ENCODE results near the gene MMP20.

MMP20 gene

GRCh38 chr11:102604875-102605274 is 20.3 kb downstream of the MMP20 start:
- peaks cover 17% of the 10 kb centered on the region for H3K4me1 ChIP-seq (ENCODE audit: control insufficient read depth, low read depth, low read length)
- no peaks in the 10 kb centered on the region for H3K27me3 ChIP-seq (ENCODE audit: control insufficient read depth, insufficient read depth, low read length)
- no peaks in the 10 kb centered on the region for H3K36me3 ChIP-seq (ENCODE audit: control insufficient read depth, low read depth, low read length)
- H3K9ac ChIP-seq (ENCODE audit: low read length) = no peak overlapping the region
- H3K4me3 ChIP-seq (ENCODE audit: low read length) = no peak overlapping the region
- H3K27ac ChIP-seq (ENCODE audit: low read length) = no peak overlapping the region
- H3K9me3 ChIP-seq (ENCODE audit: control insufficient read depth, low read depth, low read length) = no peaks in the 10 kb centered on the region

- Histone ChIP-seq H3K27ac (ENCODE audit: low read length) (no peak overlapping the region), H3K4me1 (ENCODE audit: control insufficient read depth, low read depth, low read length) (peaks cover 17% of the 10 kb centered on the region), H3K27me3 (ENCODE audit: control insufficient read depth, insufficient read depth, low read length) (no peaks in the 10 kb centered on the region), H3K9me3 (ENCODE audit: control insufficient read depth, low read depth, low read length) (no peaks in the 10 kb centered on the region), H3K36me3 (ENCODE audit: control insufficient read depth, low read depth, low read length) (no peaks in the 10 kb centered on the region), H3K4me3 (ENCODE audit: low read length) (no peak overlapping the region), H3K9ac (ENCODE audit: low read length) (no peak overlapping the region)
Observed at GRCh38 chr11:102604011-102604410, 21.1 kb downstream of the MMP20 start.

- Histone ChIP-seq H3K27ac (ENCODE audit: low read length) (no peak overlapping the region), H3K36me3 (ENCODE audit: control insufficient read depth, low read depth, low read length) (no peaks in the 10 kb centered on the region), H3K4me1 (ENCODE audit: control insufficient read depth, low read depth, low read length) (peaks cover 17% of the 10 kb centered on the region), H3K4me3 (ENCODE audit: low read length) (no peak overlapping the region), H3K9ac (ENCODE audit: low read length) (no peak overlapping the region), H3K27me3 (ENCODE audit: control insufficient read depth, insufficient read depth, low read length) (no peaks in the 10 kb centered on the region), H3K9me3 (ENCODE audit: control insufficient read depth, low read depth, low read length) (no peaks in the 10 kb centered on the region)
Observed at GRCh38 chr11:102603576-102603975, 21.6 kb downstream of the MMP20 start.

- no peak overlapping the region for H3K9ac ChIP-seq (ENCODE audit: low read length)
- no peak overlapping the region for H3K4me3 ChIP-seq (ENCODE audit: low read length)
- no peak overlapping the region for H3K27ac ChIP-seq (ENCODE audit: low read length)
- no peaks in the 10 kb centered on the region for H3K36me3 ChIP-seq (ENCODE audit: control insufficient read depth, low read depth, low read length)
- no peaks in the 10 kb centered on the region for H3K9me3 ChIP-seq (ENCODE audit: control insufficient read depth, low read depth, low read length)
- H3K4me1 ChIP-seq (ENCODE audit: control insufficient read depth, low read depth, low read length) = peaks cover 17% of the 10 kb centered on the region
- H3K27me3 ChIP-seq (ENCODE audit: control insufficient read depth, insufficient read depth, low read length) = no peaks in the 10 kb centered on the region
Observed at GRCh38 chr11:102603091-102603490, 22.0 kb downstream of the MMP20 start.

- Histone ChIP-seq H3K9ac (ENCODE audit: low read length) (no peak overlapping the region), H3K9me3 (ENCODE audit: control insufficient read depth, low read depth, low read length) (no peaks in the 10 kb centered on the region), H3K4me3 (ENCODE audit: low read length) (no peak overlapping the region), H3K4me1 (ENCODE audit: control insufficient read depth, low read depth, low read length) (peaks cover 17% of the 10 kb centered on the region), H3K27me3 (ENCODE audit: control insufficient read depth, insufficient read depth, low read length) (no peaks in the 10 kb centered on the region), H3K36me3 (ENCODE audit: control insufficient read depth, low read depth, low read length) (no peaks in the 10 kb centered on the region), H3K27ac (ENCODE audit: low read length) (no peak overlapping the region)
Observed at GRCh38 chr11:102600666-102601065, 24.5 kb downstream of the MMP20 start.

- Histone ChIP-seq H3K36me3 (ENCODE audit: control insufficient read depth, low read depth, low read length) (no peaks in the 10 kb centered on the region), H3K9me3 (ENCODE audit: control insufficient read depth, low read depth, low read length) (no peaks in the 10 kb centered on the region), H3K4me3 (ENCODE audit: low read length) (no peak overlapping the region), H3K9ac (ENCODE audit: low read length) (no peak overlapping the region), H3K4me1 (ENCODE audit: control insufficient read depth, low read depth, low read length) (peaks cover 13% of the 10 kb centered on the region), H3K27me3 (ENCODE audit: control insufficient read depth, insufficient read depth, low read length) (no peaks in the 10 kb centered on the region), H3K27ac (ENCODE audit: low read length) (no peak overlapping the region)
Observed at GRCh38 chr11:102599642-102600261, 25.4 kb downstream of the MMP20 start.

GRCh38 chr11:102598272-102598671 is 26.9 kb downstream of the MMP20 start:
- no peak overlapping the region for H3K4me3 ChIP-seq (ENCODE audit: low read length)
- no peak overlapping the region for H3K27ac ChIP-seq (ENCODE audit: low read length)
- H3K27me3 ChIP-seq (ENCODE audit: control insufficient read depth, insufficient read depth, low read length) = no peaks in the 10 kb centered on the region
- H3K9me3 ChIP-seq (ENCODE audit: control insufficient read depth, low read depth, low read length) = no peaks in the 10 kb centered on the region
- peaks cover 3% of the 10 kb centered on the region for H3K4me1 ChIP-seq (ENCODE audit: control insufficient read depth, low read depth, low read length)
- H3K9ac ChIP-seq (ENCODE audit: low read length) = no peak overlapping the region
- no peaks in the 10 kb centered on the region for H3K36me3 ChIP-seq (ENCODE audit: control insufficient read depth, low read depth, low read length)

GRCh38 chr11:102596578-102596977 is 28.6 kb downstream of the MMP20 start:
- no peak overlapping the region for H3K27ac ChIP-seq (ENCODE audit: low read length)
- no peaks in the 10 kb centered on the region for H3K36me3 ChIP-seq (ENCODE audit: control insufficient read depth, low read depth, low read length)
- no peak overlapping the region for H3K4me3 ChIP-seq (ENCODE audit: low read length)
- H3K9me3 ChIP-seq (ENCODE audit: control insufficient read depth, low read depth, low read length) = no peaks in the 10 kb centered on the region
- H3K27me3 ChIP-seq (ENCODE audit: control insufficient read depth, insufficient read depth, low read length) = no peaks in the 10 kb centered on the region
- H3K9ac ChIP-seq (ENCODE audit: low read length) = no peak overlapping the region
- H3K4me1 ChIP-seq (ENCODE audit: control insufficient read depth, low read depth, low read length) = no peaks in the 10 kb centered on the region

- Histone ChIP-seq H3K9me3 (ENCODE audit: control insufficient read depth, low read depth, low read length) (no peaks in the 10 kb centered on the region), H3K36me3 (ENCODE audit: control insufficient read depth, low read depth, low read length) (no peaks in the 10 kb centered on the region), H3K27me3 (ENCODE audit: control insufficient read depth, insufficient read depth, low read length) (no peaks in the 10 kb centered on the region), H3K9ac (ENCODE audit: low read length) (no peak overlapping the region), H3K4me1 (ENCODE audit: control insufficient read depth, low read depth, low read length) (no peaks in the 10 kb centered on the region), H3K27ac (ENCODE audit: low read length) (no peak overlapping the region), H3K4me3 (ENCODE audit: low read length) (no peak overlapping the region)
Observed at GRCh38 chr11:102592634-102593581, 32.2 kb downstream of the MMP20 start.

- Histone ChIP-seq H3K4me3 (ENCODE audit: low read length) (no peak overlapping the region), H3K36me3 (ENCODE audit: control insufficient read depth, low read depth, low read length) (no peaks in the 10 kb centered on the region), H3K9me3 (ENCODE audit: control insufficient read depth, low read depth, low read length) (no peaks in the 10 kb centered on the region), H3K4me1 (ENCODE audit: control insufficient read depth, low read depth, low read length) (no peaks in the 10 kb centered on the region), H3K27me3 (ENCODE audit: control insufficient read depth, insufficient read depth, low read length) (no peaks in the 10 kb centered on the region), H3K9ac (ENCODE audit: low read length) (no peak overlapping the region), H3K27ac (ENCODE audit: low read length) (no peak overlapping the region)
Observed at GRCh38 chr11:102592131-102592530, 33.0 kb downstream of the MMP20 start.

- Histone ChIP-seq H3K4me1 (ENCODE audit: control insufficient read depth, low read depth, low read length) (no peaks in the 10 kb centered on the region), H3K27ac (ENCODE audit: low read length) (no peak overlapping the region), H3K9ac (ENCODE audit: low read length) (no peak overlapping the region), H3K9me3 (ENCODE audit: control insufficient read depth, low read depth, low read length) (no peaks in the 10 kb centered on the region), H3K4me3 (ENCODE audit: low read length) (no peak overlapping the region), H3K36me3 (ENCODE audit: control insufficient read depth, low read depth, low read length) (no peaks in the 10 kb centered on the region), H3K27me3 (ENCODE audit: control insufficient read depth, insufficient read depth, low read length) (no peaks in the 10 kb centered on the region)
Observed at GRCh38 chr11:102591160-102591718, 33.9 kb downstream of the MMP20 start.

All from iPS-18a (cell line).